ENCODE measurements around the gene HOXB4.

Gene HOXB4

DNA sequence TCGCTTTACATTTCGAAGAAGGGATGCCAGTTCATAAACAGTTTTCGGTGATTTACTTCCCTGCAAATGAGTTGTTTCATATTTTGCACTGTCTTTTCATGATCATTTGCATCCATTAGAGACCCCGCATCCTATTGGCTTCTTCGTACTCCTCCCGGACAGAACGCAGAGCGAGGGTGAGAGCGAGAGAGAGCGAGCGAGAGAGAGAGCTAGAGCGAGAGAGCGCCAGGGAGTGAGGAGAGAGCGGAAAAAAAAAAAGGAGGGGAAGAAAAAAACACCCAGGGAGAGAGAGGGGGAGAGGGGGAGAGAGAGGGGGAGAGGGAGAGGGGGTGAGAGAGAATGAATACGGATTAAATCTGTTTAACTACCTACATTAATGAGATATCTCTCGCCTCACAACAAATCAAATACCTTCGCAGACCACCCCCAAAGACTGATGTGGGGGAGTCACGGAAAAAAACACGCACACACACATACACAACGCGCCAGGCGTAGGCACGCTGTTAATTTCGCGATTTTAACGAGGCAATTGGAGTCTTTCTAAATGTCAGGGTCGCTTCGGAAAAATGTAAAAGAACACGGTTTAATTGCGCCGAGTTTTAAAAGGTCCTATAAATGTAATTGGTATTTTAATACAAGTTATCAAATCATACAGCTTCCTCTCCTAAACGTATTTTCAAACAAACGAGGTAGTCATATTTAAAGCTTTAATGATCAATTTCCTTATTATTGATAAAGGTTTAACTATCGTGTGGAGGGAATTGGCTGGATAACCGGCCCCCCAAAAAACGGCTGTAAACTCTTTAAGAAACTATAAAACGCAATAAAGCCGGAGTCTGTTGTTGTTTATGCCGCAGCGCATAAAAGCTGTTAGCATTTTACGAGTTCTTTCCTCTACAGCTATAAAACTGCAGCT, 37.2 kb upstream of the HOXB4 start, which contains the start of gene HOXB8:
TSS of gene HOXB8 (minus strand) at position 246 of the 916 bp plus-strand sequence. CDS start 588 bp downstream, outside the sequence.
- no peak for DNase-seq

DNA sequence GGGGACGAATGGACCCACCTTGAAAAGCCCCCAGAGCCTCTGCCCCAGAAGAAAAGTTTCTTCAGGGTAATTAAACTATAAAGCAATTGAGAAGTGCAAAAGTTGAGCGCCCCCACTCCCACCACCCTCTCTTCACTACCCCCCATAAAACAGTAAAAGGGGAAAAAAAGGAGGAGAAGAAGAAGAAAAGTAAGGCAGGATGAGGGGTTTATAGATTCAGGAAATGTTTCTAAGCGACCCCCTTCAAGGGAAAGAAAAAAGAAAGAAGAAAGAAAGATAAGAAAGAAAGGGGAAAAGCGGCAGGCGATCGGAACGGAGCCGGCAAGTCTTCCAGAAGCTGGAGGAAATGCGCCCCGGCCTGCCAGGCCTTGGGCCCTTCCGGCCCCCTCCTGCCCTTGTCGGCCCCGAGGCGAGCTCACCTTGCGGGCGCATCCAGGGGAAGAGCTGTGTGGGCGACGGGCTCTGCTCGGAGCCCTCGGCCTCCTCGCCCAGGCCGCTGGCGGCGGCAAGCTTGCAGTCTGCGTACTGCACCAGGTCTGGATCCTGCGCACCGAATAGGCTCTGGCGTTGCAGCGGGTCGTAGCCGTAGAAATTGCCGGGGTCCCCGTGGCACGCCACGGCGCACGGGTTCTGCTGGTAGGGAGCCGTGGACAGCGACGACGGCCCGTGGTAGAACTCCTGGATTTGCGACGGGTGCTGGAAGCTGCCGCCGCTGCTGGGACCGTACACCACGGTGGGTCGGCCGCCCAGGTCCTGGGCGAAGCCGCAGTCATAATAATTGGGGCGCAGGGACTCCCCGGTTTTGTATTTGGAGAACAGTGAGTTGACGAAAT, 35.9 kb upstream of the HOXB4 start:
- DNase-seq: no peak

DNA sequence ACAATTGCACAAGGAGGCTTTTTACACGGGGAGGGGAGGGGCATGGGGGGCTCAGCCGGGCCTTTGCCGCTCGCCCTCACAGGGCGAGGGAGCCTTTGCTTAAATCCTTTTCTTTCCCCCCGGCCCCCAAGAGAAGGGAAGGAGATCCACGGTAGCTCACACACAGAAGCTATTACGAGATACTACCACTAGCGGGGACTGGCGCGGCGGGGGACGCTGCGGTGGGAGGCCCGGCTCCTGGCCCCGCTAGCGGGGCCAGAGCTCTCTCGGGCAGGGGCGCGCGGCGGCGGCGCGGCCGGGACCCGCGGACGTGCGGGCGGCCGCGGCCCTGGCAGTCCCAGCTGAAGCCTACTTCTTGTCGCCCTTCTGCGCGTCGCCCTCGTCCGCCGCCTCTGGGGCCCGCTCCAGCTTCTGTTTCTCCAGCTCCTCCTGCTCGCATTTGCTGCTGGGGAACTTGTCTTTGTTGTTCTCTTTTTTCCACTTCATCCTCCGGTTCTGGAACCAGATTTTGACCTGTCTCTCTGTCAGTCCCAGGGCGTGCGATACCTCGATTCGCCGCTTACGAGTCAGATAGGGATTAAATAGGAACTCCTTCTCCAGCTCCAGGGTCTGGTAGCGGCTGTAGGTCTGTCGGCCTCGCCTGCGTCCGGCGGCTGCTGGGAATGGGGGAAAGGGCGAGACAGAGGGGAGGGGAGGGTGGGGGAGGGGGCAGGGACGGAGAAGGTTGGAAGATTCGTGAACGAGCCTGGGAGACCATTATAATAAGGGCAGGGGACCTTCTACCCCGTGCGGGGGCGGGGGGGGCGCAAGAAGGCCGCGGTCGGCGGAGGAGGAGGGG, 34.9 kb upstream of the HOXB4 start:
- peak; percentile 50 for DNase-seq

DNA sequence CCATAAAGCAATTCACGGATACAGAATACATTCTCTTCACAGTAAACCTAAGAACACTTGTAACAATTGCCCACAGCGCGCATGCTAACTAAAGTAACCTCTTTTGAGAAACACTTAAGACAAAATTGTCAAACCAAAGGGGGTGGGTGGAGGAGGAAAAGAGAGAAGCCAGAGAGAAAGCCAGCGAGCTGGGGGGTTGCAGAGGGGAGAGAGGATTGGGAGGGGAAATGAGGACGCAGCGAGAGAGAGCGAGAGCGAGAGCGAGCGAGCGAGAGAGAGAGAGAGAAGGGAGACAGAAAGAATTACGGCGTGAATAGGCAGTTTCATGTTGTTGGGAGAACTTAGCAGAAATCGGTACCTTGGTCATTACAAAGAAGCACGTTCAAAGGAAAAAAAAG, 34.3 kb upstream of the HOXB4 start:
- peak; percentile 50 for DNase-seq

GRCh38 chr17:48611681-48612455, 33.7 kb upstream of the HOXB4 start:
- DNase-seq: peak; percentile 66

- peak; percentile 23 for DNase-seq
Measured at GRCh38 chr17:48611213-48611612, 33.1 kb upstream of the HOXB4 start.

- peak; percentile 52 for DNase-seq
Measured at GRCh38 chr17:48610282-48611211, 32.4 kb upstream of the HOXB4 start, which contains the start of gene HOXB7. HOXB7 (minus strand) TSS chr17:48611017; CDS start chr17:48610918, 99 bp downstream.

GRCh38 chr17:48609759-48610281, 31.7 kb upstream of the HOXB4 start:
- peak; percentile 23 for DNase-seq

- DNase-seq: no peak
Measured at GRCh38 chr17:48609033-48609432, 30.9 kb upstream of the HOXB4 start.

DNA sequence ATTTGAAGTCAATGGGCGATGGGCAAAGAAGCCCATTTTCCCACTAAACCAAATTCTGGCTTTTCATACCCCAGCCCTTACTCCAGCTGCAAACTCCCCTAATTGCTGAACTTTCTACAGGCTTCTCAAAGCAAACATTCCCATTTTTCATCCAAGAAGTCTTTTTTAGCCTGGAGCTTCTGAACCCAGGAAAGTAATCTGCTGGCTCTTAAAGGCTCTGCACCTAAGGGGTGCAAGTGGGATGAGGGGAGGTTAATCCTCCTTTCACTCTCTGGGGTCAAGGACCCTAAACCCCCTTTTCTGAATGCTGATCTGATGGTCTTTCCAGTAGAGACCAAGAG, 30.3 kb upstream of the HOXB4 start:
- DNase-seq: no peak

GRCh38 chr17:48606892-48607614, 28.9 kb upstream of the HOXB4 start:
- DNase-seq: no peak

DNA sequence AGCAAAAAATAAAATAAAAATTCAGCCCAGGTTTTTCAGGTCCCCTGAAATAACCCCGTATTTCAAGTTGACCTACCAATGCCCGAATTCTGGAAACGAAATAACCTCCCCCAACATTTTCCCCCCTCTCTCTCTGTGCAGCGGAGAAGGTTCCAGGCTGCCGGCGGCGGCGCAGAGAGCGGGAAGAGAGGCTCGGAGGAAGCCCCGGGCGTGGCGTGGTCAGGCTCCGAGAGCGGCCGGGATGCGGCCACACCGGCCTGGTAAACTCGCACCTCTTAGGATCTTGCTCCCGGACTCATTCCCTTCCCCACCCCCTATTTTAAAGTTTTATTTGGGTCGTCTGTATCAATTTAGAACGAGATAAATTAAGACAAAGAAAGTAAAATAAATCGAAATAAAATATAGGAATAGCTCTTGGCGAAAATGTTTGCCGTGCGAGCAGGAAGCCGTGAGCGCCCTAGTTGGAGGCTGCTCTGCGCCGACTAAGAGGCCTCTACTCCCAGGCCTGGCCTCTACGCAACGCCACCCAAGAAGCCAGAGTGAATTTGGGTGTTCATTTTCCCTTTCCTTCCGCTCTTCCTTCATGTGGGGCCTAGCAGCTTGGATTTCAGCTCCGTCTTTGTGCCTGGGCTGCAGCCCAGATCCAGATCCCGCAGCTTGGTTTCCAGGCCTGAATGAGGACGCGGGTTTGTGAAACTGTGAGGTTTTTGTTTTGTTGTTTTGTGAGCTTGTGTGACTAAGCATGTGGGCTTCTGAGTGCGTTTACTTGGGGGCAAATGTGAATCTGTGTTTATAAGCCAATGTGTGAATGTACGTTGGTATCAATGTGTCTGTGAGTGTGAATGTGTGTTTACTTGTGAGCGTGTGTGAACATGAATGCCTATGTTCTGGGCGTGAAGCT, 28.1 kb upstream of the HOXB4 start:
- no peak for DNase-seq

- no peak for DNase-seq
Measured at GRCh38 chr17:48605409-48605919, 27.3 kb upstream of the HOXB4 start.

GRCh38 chr17:48604770-48605329, 26.7 kb upstream of the HOXB4 start, which contains the start of gene HOXB6:
HOXB6 (minus strand) TSS chr17:48604986; CDS start chr17:48598150, 6,836 bp downstream.
- no peak for DNase-seq

- DNase-seq: no peak
Measured at GRCh38 chr17:48603959-48604769, 26.0 kb upstream of the HOXB4 start.

DNA sequence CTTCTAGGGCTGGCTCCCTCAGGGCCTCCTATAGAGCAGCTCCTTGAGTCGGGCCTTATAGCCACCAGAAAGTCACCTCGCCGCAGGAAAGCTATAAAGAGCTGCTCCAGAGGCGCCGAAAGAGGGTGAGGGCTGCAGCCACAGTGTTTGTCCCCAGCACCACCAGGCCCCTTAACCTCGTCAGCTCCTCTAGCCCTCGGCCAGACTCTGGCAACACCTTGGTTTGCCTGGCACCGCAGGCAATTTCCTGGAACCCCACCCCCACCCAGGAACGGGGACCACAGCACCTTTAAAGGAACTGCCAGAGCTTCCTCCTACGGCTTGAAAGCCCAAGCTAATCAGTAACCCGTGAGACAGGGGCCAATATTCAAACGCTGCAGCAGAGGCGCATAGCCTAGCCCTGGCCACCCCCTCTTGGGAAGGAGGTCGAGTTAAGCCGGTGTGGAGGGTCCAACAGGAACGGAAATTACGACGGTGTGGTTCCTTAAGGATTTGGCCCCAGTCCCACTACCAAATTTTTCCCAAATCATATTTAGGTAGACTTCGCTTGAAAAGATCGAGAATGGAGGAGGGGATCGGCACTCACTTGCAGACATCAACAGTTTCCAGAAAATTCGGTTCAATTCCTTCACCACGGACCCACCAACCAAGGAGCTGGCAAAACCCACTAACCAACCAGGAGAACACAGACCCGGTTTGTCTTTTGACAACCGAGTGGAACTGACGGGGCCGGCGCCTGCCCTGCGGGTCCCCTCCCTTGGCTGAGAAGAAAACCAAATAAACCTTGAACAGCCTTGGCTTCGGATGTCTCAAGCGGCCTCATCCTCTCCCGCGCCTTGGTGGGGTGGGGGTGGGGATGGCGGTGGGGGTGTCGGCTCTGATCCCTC, 23.6 kb upstream of the HOXB4 start:
- no peak for DNase-seq

Data from NCI-H1105 treated with DMSO at 0.1 percent for 48 hours (cell line).